Camera-type eye (tissue), 1 donor: Measurements from ENCODE around the gene AQP12A. TPM values are rescaled to one million over a fixed set of nuclear protein-coding genes. Genes with fewer than 3 reads are reported as not detected.

Experiments used
- total RNA-seq: library from RNA; depleted of rRNA; stranded (reverse); fragments of >200 nt; gene quantifications from one replicate; pipeline ENCODE4 v1.2.3, GENCODE V29; 2014

Gene AQP12A
- not detected for total RNA-seq

GRCh38 chr2:240691631-240692420, at the start of gene AQP12A:
Gene AQP12A, plus strand, starts transcription at chr2:240691866. Its CDS starts 48 bp downstream, at chr2:240691914.

GRCh38 chr2:240682431-240683224, 9.0 kb upstream of the AQP12A start, which contains the start of gene AQP12B:
Gene AQP12B, minus strand, starts transcription at chr2:240682885. Its CDS starts 48 bp downstream, at chr2:240682837.

Other genes with a start within 250 kb of the AQP12A start
- 13.5 TPM for gene ANKMY1, start 133.9 kb upstream of the AQP12A start, total RNA-seq
- gene DUSP28, start 131.5 kb upstream of the AQP12A start, total RNA-seq: 6.6 TPM
- 25.6 TPM for gene RNPEPL1, start 123.4 kb upstream of the AQP12A start, total RNA-seq
- 31.4 TPM for gene CAPN10, start 105.1 kb upstream of the AQP12A start, total RNA-seq
- 1.2 TPM for gene GPR35, start 66.4 kb upstream of the AQP12A start, total RNA-seq
- not detected for gene AQP12B, start 9.0 kb upstream of the AQP12A start, total RNA-seq
- 133 TPM for gene KIF1A, start 128.4 kb downstream of the AQP12A start, total RNA-seq
- gene AGXT, start 177.0 kb downstream of the AQP12A start, total RNA-seq: not detected
- 0.77 TPM for gene MAB21L4, start 204.3 kb downstream of the AQP12A start, total RNA-seq
- gene CROCC2, start 214.5 kb downstream of the AQP12A start, total RNA-seq: 0.16 TPM